Measurements from ENCODE around the gene KCNJ6.
"Not testable (repeated sequence)": the region's sequence is repeated elsewhere in the genome, so short reads cannot be mapped to it uniquely, and the experiment has no call there.

Gene KCNJ6

GRCh38 chr21:37630872-37631271, 285.4 kb downstream of the KCNJ6 start:
- DNase-seq = no peak

GRCh38 chr21:37628362-37628761, 287.9 kb downstream of the KCNJ6 start:
- no peak for DNase-seq

- no peak for DNase-seq
These were observed 288.7 kb downstream of the KCNJ6 start for GRCh38 chr21:37627561-37627960.

GRCh38 chr21:37627074-37627473, 289.2 kb downstream of the KCNJ6 start:
- DNase-seq = no peak

GRCh38 chr21:37626320-37626719, 289.9 kb downstream of the KCNJ6 start:
- DNase-seq = no peak

- no peak for DNase-seq
These were observed 292.6 kb downstream of the KCNJ6 start for GRCh38 chr21:37623689-37624088.

- no peak for DNase-seq
These were observed 293.1 kb downstream of the KCNJ6 start for GRCh38 chr21:37623183-37623582.

- no peak for DNase-seq
These were observed 293.5 kb downstream of the KCNJ6 start for GRCh38 chr21:37622755-37623154.

- no peak for DNase-seq
These were observed 295.9 kb downstream of the KCNJ6 start for GRCh38 chr21:37620401-37620800.

- no peak for DNase-seq
These were observed 296.7 kb downstream of the KCNJ6 start for GRCh38 chr21:37619464-37619974.

GRCh38 chr21:37618081-37618480, 298.2 kb downstream of the KCNJ6 start:
- DNase-seq = no peak

GRCh38 chr21:37615962-37616361, 300.3 kb downstream of the KCNJ6 start:
- no peak for DNase-seq

GRCh38 chr21:37614351-37614875, 301.8 kb downstream of the KCNJ6 start:
- no peak for DNase-seq

GRCh38 chr21:37607081-37607480, 309.2 kb downstream of the KCNJ6 start:
- no peak for DNase-seq

GRCh38 chr21:37606549-37606948, 309.7 kb downstream of the KCNJ6 start:
- DNase-seq = no peak

GRCh38 chr21:37605006-37605405, 311.3 kb downstream of the KCNJ6 start:
- no peak for DNase-seq

- DNase-seq = no peak
These were observed 313.1 kb downstream of the KCNJ6 start for GRCh38 chr21:37603129-37603528.

GRCh38 chr21:37601915-37602314, 314.3 kb downstream of the KCNJ6 start:
- DNase-seq = no peak

GRCh38 chr21:37601027-37601426, 315.2 kb downstream of the KCNJ6 start:
- no peak for DNase-seq

GRCh38 chr21:37595944-37596343, 320.3 kb downstream of the KCNJ6 start:
- DNase-seq = no peak

- DNase-seq = no peak
These were observed 321.7 kb downstream of the KCNJ6 start for GRCh38 chr21:37594472-37594951.

- DNase-seq = no peak
These were observed 322.4 kb downstream of the KCNJ6 start for GRCh38 chr21:37593740-37594471.

GRCh38 chr21:37593015-37593414, 323.2 kb downstream of the KCNJ6 start:
- DNase-seq = no peak

GRCh38 chr21:37592496-37592895, 323.8 kb downstream of the KCNJ6 start:
- no peak for DNase-seq

- not testable (repeated sequence) for DNase-seq
These were observed 324.3 kb downstream of the KCNJ6 start for GRCh38 chr21:37591994-37592393.
